HG02970 (cell line): ENCODE results near the gene GABBR1.

Experiments used
- ATAC-seq: cut with Tn5 transposase; IDR thresholded peaks from one replicate; pipeline ENCODE4 v1.9.1; 2021; ENCODE audit warnings: mild to moderate bottlenecking, moderate library complexity, moderate number of reproducible peaks; ENCODE audit not compliant: unreplicated experiment, low FRiP score

GABBR1 gene

DNA sequence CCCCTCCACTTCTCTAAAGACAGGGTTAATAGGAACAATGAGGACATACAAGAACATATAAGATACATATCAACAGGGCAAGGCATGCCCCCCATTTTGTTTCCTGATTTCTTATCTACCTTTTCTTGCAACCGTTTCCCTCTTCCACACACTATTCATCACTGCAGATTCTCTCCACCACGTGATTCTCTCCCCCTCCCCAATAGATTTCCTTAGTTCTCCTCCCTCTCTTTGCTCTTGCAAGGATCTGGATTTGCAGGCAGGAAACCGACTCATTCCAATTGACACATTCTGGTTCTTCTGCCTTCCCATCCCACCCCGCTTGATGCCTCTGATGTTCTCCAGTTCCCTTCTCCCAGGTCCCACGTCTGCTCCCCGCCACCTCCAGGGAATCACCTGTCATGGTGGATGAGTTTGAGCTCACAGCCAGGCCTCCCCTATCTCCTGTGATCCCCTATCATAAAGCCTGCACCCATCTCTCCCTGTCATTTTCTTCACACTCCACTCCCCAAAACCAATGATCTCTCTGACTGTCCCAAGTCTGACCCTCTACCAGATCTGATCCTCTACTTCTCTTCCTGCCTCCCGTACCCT, 7.5 kb downstream of the GABBR1 start:
- ATAC-seq: no peak

DNA sequence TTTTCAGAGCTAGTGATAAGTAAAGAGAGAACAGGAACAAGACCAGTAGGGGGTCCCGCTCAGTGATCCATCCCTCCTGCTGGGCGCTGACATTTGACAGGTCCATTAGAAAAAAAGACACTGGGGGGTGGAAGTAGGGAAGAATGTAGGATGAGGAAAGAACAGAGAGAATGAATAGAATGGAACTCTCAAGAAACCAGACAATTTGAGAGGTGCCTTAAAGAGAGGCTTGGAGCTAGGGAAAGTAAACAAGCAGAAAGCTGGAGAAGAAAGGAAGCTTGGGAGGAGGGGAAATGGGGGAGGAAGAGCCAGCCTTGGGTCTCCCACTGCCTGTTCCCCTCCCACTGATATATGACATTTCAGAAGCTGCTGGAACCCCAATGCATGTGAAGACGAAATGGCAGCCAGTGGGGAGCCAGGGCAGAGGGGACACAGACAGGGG, 8.4 kb downstream of the GABBR1 start:
- ATAC-seq: no peak

DNA sequence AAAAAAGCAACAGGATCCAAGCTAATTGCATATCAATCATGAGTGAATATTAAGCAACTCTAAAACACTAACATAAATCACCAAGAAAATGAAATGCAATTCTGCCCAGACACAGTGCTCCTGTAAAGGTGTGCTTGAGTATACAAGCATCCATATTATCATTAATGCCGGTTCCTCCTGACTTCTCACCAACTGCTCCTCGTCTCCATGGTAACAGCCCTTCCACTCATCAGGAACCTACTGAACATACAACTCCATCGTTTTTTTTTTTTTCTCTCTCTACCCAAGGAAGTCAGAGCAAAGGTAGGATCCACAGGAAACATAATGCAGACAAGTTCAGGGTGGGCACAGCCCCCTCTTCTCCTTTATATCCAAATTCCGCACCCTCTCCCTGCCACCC, 12.4 kb downstream of the GABBR1 start:
- ATAC-seq: no peak

DNA sequence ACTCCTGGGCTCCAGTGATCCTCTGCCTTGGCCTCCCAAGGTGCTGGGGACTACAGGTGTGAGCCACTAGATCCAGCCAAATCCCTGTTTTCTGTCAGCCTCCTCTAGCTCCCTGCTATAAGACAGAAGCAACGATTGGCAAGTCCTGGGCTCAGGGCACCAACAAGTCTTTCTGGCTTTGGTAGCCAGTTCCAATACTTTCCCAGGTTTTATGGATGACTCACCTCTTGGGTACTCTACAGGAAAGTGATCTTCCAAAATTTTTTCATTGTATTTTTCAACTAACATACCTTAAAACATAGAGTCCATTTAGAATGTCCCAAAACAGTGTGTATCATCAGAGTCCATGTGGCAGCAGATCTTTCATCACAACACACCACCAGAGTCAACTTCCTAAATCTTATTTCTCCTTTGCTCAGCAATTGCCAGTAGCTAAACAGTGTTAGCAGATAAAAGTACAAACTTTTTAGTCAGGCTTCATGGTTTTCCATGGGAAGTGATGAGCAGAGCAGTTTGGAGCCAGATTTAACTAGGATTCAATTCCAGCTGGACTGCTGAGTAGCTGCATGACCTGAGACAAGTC, 13.3 kb downstream of the GABBR1 start:
- ATAC-seq: no peak

DNA sequence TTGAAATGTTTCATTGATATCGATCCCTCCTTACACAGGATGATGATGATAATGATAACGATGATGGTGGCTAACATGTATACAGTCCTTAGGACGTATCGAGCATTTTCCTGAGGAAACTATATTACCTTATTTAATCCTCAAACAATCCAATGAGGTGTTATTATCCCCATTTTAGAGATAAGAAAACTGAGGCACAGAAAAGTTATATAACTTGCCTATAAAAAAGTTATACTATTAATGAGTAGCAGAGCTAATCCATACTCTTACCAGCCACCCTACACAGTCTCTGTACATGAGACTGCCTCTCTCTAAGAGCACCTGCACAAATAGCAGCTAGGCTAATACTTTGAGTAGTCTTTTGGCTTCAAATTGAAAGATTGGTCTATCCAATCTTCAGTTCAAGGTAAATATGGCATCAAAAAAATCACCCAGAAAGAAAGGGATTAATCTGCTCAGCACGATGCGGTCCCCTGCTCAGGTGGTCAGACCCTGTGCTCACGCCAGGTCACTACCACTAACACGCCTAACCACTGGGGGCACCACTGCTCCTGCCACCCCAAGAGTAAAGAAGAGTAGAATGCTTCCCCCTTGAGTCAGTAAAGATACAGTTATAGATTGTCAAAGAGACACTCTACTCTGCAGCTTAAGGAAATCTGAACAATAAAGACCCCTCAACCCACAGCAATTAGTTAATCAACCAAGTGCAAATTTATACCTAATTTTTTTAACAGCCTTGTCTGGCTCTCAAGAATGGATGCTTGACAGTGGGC, 15.0 kb downstream of the GABBR1 start:
- no peak for ATAC-seq

DNA sequence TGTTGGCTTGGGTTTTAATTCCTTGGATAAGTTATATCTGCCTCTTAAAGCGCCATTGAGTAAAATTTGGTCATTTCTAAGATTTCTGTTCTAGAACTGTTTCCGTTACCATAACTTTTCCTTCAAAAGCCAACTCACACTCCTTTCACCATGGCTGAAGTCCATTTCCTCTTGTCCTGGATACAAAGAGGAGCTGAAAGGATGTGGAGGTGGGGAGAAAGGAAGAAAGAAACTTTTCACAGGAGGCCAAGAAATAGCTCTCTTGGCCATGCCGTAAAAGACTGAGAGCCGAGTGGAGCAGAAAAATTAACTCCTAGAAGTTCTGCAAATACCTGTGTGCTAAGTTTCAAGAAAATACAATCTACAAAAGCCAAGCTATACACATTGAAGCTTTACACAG, 21.6 kb downstream of the GABBR1 start:
- ATAC-seq: no peak

DNA sequence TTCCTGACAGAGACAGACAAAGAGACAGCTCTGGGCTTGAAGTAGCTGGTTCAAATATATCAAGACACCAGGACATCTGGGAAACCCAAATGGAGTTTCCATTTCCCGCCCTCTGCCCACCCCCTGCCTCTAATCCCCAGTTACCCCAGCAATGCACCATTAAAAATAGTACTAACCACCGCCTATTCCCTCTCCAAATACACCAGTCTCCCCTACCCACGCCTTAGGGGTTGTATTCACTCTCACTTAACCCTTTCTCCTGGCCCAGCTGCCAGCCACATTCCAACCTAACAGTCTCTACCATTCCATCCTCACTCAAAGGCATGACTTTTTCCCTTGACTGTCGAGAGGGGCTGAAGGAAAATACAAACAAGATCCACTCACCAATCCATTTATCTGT, 22.4 kb downstream of the GABBR1 start:
- ATAC-seq: no peak

DNA sequence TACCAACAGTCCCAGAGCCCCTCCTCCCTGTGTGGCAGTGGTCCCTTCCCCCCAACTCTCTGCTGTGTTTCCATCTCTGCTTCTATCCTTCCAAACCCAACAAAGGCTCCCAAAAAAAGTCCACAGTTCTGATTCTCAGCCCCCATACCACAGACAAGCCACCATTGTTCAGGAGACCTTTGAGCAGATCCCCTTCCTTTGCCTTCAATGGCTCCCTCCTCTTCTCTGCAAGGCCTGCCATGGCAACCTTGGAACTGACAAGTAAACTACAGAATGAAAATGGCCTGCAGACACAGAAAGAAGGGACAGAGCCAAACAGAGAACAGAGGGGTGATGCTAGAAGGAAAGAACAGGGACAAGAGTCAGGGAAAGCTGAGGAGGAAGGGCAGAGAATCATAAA, 24.9 kb downstream of the GABBR1 start:
- no peak for ATAC-seq

DNA sequence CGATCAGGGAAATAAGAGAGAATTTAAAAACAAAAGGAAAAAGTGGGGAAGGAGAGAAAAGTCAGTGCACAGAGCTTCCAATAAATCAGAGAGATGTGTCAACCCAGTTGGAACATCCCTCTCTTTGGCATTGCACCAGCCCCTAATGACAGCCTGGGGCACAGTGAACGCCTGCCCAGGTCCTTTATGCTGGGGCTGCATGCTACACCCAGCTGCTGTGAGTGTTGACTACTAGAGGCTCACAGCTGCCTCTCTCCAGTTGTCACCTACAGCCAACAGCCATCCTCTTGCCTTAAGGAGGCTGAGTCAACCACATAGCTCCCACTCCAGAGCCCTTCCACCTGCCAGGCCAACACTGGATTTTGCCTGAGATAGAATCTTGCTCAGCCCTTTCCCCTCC, 29.1 kb downstream of the GABBR1 start:
- ATAC-seq: no peak

DNA sequence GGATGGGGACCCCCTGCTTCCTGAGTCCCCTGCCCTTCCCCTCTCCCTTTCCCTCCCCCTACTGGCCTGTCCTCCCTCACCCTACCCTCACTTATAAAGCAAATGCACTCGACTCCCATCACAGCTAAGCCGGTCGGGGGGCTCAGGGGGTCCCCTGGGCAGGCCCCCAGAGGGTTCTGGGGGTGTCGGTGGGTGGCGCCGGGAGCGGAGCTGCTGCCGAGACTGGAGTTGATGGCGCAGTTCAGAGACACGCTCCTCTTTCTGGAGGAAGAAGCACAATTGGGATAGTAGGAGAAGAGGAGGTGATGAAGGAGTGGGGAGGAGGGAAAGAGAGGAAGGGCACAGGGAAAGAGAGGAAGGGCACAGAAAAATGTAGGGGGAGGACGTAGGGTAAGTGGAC, 29.5 kb downstream of the GABBR1 start:
- ATAC-seq: no peak

DNA sequence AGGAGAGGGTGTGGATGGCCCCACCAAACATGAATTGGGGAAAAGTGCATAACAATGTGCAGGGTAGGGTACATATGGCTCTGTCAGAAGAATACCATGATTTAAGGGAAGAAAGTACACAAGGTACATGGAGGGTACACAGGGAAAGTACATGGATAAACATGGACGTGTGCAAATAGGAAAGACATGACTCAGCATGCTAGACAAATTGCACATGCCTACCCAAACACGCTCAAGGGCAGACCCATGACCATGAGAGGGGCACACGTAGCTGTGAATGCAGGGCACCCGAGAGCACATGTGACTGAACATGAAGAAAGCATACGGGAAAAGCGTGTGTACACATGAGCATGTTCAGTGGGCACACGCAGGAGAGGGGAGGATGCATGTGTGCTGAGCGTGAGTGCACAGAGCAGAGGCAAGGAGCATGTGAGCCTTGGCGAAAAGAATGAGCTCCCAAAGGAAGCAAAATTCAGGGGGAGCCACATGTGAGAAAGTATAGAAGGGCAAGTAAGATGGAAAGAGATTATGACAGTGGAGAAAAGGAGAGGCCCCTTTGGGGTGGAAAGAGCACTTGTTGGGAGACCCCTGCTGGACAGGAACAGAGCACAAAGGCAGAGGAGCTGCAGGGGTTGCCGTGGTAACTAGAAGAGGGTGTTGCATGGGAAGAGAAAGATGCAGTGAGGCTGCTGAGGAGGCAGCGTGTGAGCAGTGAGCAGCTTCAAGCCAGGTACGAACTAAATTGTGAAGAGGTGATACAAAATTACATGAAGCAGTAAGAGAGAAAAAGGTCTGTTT, 30.2 kb downstream of the GABBR1 start:
- ATAC-seq: no peak

DNA sequence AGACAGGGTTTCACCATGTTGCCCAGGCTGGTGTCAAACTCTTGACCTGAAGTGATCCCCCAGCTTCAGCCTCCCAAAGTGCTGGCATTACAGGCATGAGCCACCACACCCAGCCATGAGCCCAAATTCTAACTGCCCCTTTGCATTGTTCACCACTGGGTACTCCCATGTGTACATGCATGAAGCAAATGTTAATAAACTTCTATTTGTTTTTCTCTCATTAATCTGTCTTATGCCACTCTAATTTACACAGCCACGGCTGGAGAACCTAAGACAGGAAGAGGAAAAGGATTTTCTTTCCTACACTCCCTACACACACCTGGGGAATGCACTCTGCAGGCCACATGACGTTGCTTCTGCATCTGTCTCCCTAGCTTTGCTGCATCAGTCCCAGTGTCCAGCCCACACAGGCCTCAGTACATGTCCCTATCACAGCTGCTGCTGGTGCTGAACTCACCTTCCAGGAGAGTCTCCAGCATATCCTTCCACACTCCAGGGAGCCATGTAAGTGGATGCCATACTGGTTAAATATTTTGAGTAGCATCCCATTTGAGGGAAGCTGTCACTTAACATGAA, 34.7 kb downstream of the GABBR1 start:
- no peak for ATAC-seq

DNA sequence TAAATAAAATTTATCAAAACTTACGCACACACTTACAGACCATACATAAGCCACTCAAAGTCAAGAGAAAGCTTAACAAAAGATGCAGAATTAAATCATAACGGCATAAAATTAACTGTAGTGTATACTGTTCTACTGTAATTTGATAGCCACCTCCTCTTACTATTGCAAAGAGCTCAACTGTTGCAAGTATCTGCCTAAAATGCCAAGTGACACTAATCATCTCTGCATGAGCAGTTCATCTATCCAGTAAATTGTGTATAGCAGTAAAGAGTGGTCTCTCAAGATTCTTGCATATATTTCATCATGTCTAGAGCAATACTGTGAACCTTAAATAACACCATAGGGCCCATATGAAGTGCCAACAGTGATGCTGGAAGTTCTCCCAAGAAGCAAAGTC, 35.8 kb downstream of the GABBR1 start:
- no peak for ATAC-seq

DNA sequence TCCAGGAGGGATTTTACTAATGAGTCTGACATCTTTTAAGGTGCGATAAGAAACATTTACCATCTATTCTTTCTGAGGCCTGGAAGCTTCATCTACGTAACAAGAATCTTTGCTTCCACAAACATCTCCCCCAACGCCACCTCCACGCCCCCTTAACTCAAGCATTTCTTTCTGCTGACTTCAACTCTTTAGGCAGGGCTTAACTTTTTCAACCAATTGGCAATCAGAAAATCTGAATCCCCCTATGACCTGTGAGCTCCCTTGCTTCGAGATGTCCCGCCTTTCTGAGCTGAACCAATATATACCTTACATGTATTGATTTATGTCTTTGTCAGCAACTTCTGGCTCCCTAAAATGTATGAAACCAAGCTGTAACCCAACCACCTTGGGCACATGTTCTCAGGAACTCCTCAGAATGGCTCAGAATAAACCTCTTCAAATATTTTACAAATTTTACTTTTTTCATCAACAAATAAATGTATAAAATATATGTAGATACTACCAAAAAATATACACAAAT, 36.5 kb downstream of the GABBR1 start:
- no peak for ATAC-seq

DNA sequence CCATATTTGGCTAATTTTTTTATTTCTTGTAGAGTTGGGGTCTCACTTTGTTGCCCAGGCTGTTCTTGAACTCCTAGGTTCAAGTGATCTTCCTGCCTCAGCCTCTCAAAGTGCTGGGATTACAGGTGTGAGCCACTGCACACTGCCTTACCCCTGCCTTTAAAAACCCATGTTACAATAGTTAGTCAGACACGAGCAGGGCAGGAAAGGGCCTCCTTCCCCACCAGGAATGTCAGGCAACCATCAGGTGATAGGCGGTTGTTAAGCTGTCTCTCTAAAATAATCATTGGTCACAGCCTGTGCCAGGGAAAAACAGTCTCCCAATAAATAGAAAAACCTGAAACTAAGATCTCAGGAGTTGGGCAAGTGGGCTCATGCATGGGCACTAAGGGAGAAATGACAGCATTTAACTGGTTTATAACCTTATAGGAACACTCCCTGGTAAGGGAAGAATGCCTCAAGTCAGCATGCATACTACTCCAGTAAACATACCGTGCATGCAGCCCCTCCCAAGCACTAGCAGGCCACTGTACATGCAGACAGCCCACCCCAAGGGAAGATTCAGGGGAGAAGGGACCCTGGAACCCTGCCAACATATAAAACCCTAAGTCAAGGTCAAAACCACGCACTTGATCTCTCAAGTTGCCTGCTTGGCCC, 39.7 kb downstream of the GABBR1 start:
- no peak for ATAC-seq

DNA sequence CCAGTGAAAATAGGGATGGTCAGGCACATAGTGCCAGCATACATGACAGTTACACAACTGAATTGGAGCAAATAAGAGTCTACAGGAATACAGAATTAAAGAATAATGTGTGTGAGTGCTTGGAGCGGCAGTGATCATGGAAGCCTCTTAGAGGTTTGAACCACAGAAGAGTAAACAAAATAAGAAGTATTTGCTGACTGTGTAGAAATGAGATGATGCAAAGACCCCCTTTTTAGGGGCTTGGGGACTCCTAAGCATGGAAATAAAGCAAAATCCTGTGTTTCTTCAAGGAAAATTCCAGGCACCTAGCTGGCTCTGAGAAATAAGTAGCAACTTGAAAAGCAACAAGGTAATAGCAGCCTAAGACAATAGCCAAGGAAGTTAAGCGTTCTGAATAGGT, 41.3 kb downstream of the GABBR1 start:
- no peak for ATAC-seq

DNA sequence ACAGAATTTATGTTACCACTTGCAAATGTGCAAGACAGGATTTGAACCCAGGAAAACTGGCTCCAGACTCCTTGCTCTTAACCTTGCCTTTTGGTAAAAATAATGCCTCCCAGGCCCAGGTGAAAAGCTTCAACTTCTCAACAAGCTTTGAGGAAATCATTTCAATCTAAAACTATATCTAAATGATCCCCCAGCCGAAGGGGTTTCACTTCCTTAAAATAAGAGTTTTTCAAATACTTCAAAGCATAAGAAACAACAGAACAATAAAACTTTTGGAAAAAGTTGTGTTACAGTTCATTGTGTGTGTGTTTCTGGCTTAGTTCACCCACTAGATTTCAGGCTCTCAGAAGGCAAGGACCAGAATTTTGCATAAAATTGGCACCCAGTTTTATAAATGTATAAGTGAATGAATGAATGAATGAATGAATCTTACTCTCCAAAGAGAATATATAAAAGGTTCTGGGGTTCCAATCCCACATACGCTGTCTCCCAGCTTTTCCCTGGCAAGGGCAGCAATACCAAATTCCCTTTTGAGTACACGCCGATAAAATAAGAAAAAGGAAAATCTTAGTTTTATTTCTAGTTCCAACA, 42.7 kb downstream of the GABBR1 start:
- ATAC-seq: no peak

DNA sequence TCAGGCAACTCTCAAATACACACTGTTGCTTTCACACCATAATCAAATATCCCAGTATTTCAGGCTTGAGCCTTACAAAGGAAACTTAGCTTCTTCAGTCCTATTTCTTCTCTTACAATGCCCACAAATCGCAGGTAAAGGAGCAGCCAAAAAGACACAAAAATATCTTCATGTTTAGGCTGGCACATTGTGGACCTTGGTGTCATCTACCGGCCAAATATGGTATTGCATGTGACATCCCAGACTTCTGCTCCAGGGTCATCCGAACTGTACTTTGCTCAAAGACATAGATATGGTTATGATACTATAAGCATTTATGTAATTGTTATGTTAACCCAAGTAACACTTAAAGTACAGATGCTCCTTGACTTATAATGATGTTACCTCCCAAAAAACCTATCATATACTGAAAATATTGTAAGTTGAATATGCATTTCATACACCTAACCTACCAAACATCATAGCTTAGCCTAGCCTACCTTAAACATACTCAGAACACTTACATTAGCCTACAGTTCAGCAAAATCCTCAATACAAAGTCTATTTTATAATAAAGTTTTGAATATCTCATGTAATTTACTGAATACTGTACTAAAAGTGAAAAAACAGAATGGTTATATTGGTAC, 43.4 kb downstream of the GABBR1 start:
- ATAC-seq: no peak

DNA sequence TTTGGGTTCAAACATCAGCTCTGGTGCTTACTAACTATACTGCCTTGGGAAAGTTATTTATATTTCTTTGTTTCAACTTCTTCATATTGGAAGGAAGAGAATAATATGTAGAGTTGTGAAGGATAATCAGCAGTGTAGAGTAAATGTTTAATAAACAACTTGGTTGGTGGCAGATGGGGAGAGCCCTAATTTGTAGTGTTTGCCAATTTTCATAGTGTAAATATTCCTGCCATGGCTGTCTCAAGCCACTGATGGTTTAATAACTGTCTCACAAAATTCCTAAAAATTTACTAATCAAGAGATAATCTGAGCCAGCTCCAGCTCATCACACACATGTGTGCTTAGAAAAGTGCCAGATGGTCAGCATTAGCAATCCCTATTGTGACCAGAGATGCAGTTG, 48.2 kb downstream of the GABBR1 start, which contains the start of gene OR2H2:
Gene OR2H2, plus strand, starts transcription at position 301 of the 400 bp plus-strand sequence. CDS start 2,824 bp downstream, outside the sequence.
- no peak for ATAC-seq
